NCI-H460 (cell line): ENCODE measurements around the gene STX12. TPM values are rescaled to one million over a fixed set of nuclear protein-coding genes. Genes with fewer than 3 reads are reported as not detected.
"Not testable (repeated sequence)": the region's sequence is repeated elsewhere in the genome, so short reads cannot be mapped to it uniquely, and the experiment has no call there.

ENCODE experiments used
- DNase-seq: peaks from one replicate; pipeline ENCODE4 v3.0.0-alpha.2; 2016; ENCODE audit warnings: low read depth; ENCODE audit errors: extremely low read depth
- total RNA-seq: library from RNA; depleted of rRNA; stranded (reverse); fragments of >200 nt; shearing (Covaris generic); gene quantifications from 2 replicates; pipeline ENCODE4 v1.2.3, GENCODE V29; 2014

The STX12 gene
- total RNA-seq, 1 experiment from 2014 or later = 18.5 TPM

- no peak for DNase-seq
Observed at GRCh38 chr1:27774654-27775053, 1.6 kb downstream of the STX12 start.

- not testable (repeated sequence) for DNase-seq
Observed at GRCh38 chr1:27775336-27775735, 2.3 kb downstream of the STX12 start.

- not testable (repeated sequence) for DNase-seq
Observed at GRCh38 chr1:27776276-27776675, 3.3 kb downstream of the STX12 start.

DNA sequence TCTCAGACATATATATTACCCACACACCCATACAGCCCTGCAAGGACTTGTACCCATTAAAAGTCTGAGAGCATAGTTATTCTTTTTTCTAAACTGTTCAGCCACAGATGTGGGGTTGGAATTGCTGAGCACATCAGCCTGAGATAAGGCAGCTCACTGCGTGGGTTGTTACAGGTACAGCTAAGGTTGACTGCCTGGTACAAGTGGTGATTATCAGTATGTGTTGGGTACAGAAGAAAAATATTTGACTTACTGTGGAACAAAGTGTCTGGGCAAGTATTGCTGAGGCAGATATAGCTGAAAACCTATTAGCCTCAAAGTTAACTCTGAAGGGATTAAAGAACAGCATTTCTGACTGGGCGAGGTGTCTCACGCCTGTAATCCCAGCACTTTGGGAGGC lies 5.0 kb downstream of the STX12 start:
- DNase-seq = no peak

DNA sequence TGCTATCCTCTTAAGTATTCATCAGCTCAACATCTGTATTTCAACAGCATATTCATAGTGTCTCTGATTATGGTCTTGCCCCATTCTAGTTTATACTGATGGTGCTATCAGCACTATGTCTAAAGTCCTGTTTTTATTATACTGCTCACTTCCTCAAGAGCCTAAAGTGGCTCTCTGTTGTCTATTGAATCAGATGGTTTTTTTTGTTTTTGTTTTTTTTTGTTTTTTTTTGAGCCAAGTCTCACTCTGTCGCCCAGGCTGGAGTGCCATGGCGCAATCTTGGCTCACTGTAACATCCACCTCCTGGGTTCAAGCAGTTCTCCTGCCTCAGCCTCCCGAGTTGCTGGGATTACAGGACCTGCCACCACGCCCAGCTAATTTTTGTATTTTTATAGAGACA lies 6.1 kb downstream of the STX12 start:
- no peak for DNase-seq

DNA sequence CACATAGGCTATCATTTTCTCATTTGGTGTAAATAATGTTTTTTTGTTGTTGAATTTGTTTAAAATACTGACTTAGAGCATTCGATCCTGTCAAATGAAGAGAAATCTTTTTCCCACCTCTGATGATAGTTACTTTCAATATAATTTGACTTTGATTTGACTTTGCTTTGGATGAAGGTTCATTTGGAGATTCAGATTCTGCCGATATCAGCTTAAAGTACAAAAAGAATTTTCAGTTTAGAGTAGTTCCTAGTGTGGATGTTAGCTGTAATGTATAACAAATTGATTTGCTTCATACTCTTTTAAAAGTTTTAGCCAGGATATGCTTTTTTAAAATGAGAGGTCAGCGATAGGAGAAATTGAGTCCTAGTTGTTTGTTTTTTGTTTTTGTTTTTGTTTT lies 9.9 kb downstream of the STX12 start:
- DNase-seq = no peak

GRCh38 chr1:27784700-27785099 lies 11.7 kb downstream of the STX12 start:
- no peak for DNase-seq

- DNase-seq = no peak
Observed at GRCh38 chr1:27785781-27786455, 12.9 kb downstream of the STX12 start.

GRCh38 chr1:27787895-27788294 lies 14.9 kb downstream of the STX12 start:
- DNase-seq = no peak

DNA sequence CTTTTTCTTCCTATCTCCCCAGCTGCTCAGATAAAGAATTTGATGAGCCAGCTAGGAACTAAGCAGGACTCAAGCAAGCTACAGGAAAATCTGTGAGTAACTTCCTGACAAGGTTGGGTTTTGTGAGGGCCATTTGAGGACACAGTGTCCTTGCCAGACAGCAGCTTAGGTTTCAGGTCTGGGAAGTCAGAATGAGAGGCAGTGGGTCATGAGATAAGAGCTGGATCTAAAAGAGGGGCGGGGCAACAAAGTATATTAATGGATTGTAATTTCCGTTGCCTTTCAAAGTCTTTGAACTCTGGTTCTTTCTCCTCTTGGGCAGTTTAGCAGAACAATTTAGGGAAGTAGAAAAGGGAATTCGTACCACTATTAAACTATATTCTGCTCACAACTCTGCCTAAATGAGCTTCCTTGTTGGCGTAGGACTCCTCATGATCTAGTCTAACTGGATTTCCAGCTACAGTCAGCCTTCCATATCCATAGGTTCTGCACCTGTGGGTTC lies 16.6 kb downstream of the STX12 start:
- no peak for DNase-seq

DNA sequence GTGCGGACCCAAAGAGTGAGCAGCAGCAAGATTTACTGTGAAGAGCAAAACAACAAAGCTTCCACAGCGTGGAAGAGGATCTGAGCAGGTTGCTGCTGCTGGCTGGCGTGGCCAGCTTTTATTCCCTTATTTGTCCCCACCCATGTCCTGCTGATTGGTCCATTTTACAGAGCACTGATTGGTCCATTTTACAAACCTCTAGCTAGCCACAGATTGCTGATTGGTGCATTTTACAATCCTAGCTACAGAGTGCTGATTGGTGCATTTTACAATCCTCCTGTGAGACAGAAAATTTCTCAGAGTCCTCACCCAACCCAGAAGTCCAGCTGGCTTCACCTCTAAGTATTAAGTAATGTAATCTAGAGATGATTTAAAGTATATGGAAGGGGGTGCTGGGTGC lies 17.3 kb downstream of the STX12 start:
- not testable (repeated sequence) for DNase-seq

DNA sequence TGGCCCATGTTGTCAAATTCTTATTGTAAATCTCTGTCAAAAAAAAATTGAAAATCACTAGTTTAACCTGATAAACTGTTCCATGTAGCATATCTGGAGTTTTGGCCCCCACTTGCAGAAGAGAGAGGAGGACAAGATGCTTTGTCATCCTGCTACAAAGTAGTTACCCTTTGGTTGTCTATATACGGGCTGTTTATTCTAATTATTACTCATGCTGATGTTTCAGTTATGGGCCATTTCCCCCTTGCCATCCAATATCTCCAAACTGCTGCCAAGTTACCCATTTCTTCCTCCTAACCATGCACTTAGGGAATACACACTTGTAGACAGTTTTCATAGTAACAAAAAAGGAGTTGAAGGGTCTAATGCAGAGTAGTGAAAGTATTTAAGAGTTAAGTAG lies 22.6 kb downstream of the STX12 start:
- DNase-seq = no peak

DNA sequence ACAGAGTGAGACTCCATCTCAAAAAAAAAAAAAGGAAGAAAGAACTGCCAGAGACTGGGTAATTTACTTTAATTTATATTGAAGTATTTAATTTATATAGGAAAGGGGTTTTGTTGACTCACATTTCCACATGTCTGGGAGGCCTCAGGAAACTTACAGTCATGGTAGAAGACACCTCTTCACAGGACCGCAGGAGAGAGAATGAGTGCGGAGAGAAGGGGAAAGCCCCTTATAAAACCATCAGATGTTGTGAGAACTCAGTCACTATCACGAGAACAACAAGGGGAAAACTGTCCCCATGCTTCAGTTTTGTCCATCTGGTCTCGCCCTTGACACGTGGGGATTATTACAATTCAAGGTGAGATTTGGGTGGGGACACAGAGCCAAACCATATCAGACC lies 31.8 kb downstream of the STX12 start:
- no peak for DNase-seq

DNA sequence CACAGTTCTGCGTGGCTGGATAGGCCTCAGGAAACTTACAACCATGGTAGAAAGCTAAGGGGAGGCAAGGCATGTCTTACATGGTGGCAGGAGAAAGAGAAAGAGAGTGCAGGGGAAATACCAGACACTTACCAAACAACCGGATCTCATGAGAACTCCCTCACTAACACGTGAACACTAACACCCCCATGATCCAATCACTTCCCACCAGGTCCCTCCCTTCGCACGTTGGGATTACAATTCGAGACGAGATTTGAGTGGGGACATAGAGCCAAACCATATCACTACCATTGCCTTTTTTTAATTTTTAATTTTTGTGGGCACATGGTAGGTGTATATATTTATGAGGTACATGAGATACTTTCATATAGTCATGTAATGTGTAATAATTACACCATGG lies 33.7 kb downstream of the STX12 start:
- DNase-seq = no peak

GRCh38 chr1:27807385-27807784 lies 34.4 kb downstream of the STX12 start:
- DNase-seq = no peak

- not testable (repeated sequence) for DNase-seq
Observed at GRCh38 chr1:27808131-27808530, 35.1 kb downstream of the STX12 start.

DNA sequence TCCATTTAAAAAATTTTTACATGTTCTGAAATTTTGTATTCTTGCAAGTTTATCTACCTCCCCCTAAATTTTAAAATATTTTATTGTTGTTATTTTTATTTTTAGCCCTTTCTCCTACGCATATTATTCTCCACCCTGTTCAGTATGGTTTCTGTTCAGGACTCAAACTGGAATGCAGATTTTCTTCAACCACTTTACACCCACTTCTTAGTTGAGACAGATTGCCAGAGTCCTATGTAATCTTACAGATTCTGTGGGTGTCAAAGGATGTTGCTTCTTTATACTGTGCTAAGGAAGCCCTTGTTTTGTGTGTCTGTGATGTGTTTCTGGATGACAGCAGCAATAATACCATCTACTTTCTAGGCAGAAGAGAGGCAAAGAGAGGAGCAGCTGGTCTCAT lies 36.9 kb downstream of the STX12 start:
- no peak for DNase-seq

DNA sequence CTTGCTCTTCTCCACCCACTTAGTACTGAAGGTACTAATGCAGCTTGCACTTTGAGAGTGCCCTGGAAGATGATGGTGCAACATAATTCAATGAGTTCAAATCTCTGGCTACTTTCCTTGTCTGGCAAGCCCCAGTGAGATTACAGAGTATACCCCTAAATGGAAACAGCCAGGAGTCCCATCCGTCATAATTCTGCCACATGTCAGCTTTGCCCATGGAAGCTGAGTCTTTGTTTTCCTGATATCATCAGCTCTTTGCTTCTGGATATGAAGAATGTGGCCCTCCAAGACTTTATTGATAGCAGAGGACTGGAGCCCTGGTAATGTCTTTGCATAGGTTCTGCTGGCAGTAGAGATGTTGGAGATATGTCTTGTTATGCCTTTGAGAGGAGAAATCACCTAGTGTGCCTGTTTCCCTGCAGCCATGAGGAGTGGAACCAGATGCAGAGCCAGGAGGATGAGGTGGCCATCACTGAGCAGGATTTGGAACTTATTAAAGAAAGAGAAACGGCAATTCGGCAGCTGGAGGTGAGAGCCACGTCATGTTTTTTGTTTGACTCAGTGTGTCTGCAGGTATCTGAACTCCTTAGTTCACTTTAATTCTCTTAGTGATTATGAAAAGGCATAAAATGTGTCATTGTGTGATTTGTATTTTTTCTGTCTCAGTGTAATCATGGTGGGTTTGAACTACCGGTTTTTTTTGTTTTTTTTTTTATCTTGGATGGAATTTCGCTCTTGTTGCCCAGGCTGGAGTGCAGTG lies 38.9 kb downstream of the STX12 start:
- no peak for DNase-seq

- DNase-seq = peak; percentile 39
Observed at GRCh38 chr1:27816921-27817630, 44.1 kb downstream of the STX12 start.

GRCh38 chr1:27821761-27822315 lies 48.8 kb downstream of the STX12 start:
- no peak for DNase-seq

DNA sequence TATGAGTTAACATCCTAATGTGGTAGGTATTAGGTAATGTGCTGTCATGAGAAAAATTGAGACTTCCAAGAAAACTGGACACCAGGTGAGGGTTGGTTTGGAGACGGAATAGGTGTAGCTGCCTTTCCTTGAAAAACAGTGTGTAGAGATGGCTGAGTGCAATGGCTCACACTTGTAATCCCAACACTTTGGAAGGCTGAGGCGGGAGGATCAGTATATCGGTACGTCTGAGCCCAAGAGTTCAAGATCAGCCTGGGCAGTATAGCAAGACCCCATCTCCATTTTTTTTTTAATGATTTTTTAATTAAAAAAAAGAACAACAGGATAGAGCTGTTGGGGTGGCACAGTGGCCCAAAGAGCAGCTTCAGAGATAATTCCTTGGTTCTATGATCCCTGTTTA lies 50.8 kb downstream of the STX12 start:
- no peak for DNase-seq
